HepG2 (cell line): ENCODE results near the gene ZBTB46. TPM values are rescaled to one million over a fixed set of nuclear protein-coding genes. Genes with fewer than 3 reads are reported as not detected.
A peak's percentile ranks its signal among the peaks of the same experiment; 100 is the strongest.

Experiments used
- FOXO1 ChIP-seq: sonication (generic); formaldehyde crosslinking; IDR thresholded peaks from 2 replicates; pipeline ENCODE4 v1.4.0; 2020; ENCODE audit warnings: missing genetic modification reagents
- PCBP2 ChIP-seq: fragments of 200-400 bp; formaldehyde crosslinking; optimal IDR thresholded peaks from 2 replicates; pipeline ENCODE3; 2018; ENCODE audit warnings: low read length, low read depth; ENCODE audit not compliant: poor library complexity, severe bottlenecking
- POLR2A ChIP-seq, 2 experiments: IDR thresholded peaks; 2 replicates each; pipeline ENCODE4 v1.6.1; 2011; ENCODE audit warnings: low read depth in 2 of 2, low read length in 2 of 2, mild to moderate bottlenecking in 1 of 2, moderate library complexity in 1 of 2; ENCODE audit not compliant: insufficient read depth in 1 of 2
- RCOR2 ChIP-seq: IDR thresholded peaks from 2 replicates; pipeline ENCODE4 v1.6.1; 2016; ENCODE audit warnings: missing biosample characterization, missing genetic modification reagents
- SP2 ChIP-seq: sonication (generic); formaldehyde crosslinking; IDR thresholded peaks from 2 replicates; pipeline ENCODE4 v1.5.1; 2020; ENCODE audit warnings: mild to moderate bottlenecking, missing genetic modification reagents
- TEAD2 ChIP-seq: sonication (generic); formaldehyde crosslinking; IDR thresholded peaks from 2 replicates; pipeline ENCODE4 v1.9.0; 2021; ENCODE audit warnings: missing genetic modification reagents
- ZMYM2 ChIP-seq: sonication (generic); formaldehyde crosslinking; IDR thresholded peaks from 2 replicates; pipeline ENCODE4 v1.8.0; 2022; ENCODE audit warnings: mild to moderate bottlenecking, missing genetic modification reagents
- ZNF225 ChIP-seq: sonication (generic); formaldehyde crosslinking; IDR thresholded peaks from 2 replicates; pipeline ENCODE4 v1.4.0; 2020; ENCODE audit warnings: mild to moderate bottlenecking, missing genetic modification reagents
- ZNF441 ChIP-seq: sonication (generic); formaldehyde crosslinking; IDR thresholded peaks from 2 replicates; pipeline ENCODE4 v1.7.0; 2021; ENCODE audit warnings: missing genetic modification reagents, borderline replicate concordance
- ZNF451 ChIP-seq: sonication (generic); formaldehyde crosslinking; IDR thresholded peaks from 2 replicates; pipeline ENCODE4 v1.5.0; 2020; ENCODE audit warnings: mild to moderate bottlenecking, missing genetic modification reagents
- ZNF577 ChIP-seq: sonication (generic); formaldehyde crosslinking; IDR thresholded peaks from 2 replicates; pipeline ENCODE4 v1.4.0; 2020; ENCODE audit warnings: mild to moderate bottlenecking, low read depth, missing genetic modification reagents, borderline replicate concordance
- ZNF678 ChIP-seq: sonication (generic); formaldehyde crosslinking; IDR thresholded peaks from 2 replicates; pipeline ENCODE4 v1.4.0; 2020; ENCODE audit warnings: mild to moderate bottlenecking, missing genetic modification reagents
- polyA plus RNA-seq, 8 experiments: library from polyadenylated mRNA; depleted of rRNA in 3 of 8; stranded (reverse) in 7 of 8; unstranded in 1 of 8; fragments of >200 nt; fragmentation: Illumina TruSeq in 4 of 8; extraction: Trizol in 4 of 8; gene quantifications; 2 replicates each; pipeline versions ENCODE4 v1.2.1 to v1.2.3, GENCODE V29; 2011 to 2016; ENCODE audit warnings: low read depth in 4 of 8, missing spikeins in 1 of 8, mixed read lengths in 1 of 8; ENCODE audit not compliant: insufficient read depth in 1 of 8
- total RNA-seq, 5 experiments: library from RNA; depleted of rRNA; stranded (reverse); fragments of >200 nt; fragmentation: Illumina TruSeq; extraction: Trizol; gene quantifications; 2 replicates each; pipeline ENCODE4 v1.2.3, GENCODE V29; 2016; ENCODE audit warnings: low read depth in 1 of 5
- TF ChIP-seq, protein P1 (sequence below): IDR thresholded peaks from 2 replicates; pipeline ENCODE4 v1.4.0; 2020; ENCODE audit warnings: mild to moderate bottlenecking, missing genetic modification reagents
- TF ChIP-seq, protein P2 (sequence below): sonication (generic); formaldehyde crosslinking; IDR thresholded peaks from 2 replicates; pipeline ENCODE4 v1.4.0; 2020; ENCODE audit warnings: missing genetic modification reagents, mild to moderate bottlenecking, borderline replicate concordance
- TF ChIP-seq, protein P3 (sequence below): sonication (generic); formaldehyde crosslinking; IDR thresholded peaks from 2 replicates; pipeline ENCODE4 v1.9.0; 2021; ENCODE audit warnings: missing genetic modification reagents, borderline replicate concordance
- TF ChIP-seq, protein P4 (sequence below): sonication (generic); formaldehyde crosslinking; IDR thresholded peaks from 2 replicates; pipeline ENCODE4 v1.5.0; 2020; ENCODE audit warnings: mild to moderate bottlenecking, low read depth, missing genetic modification reagents, borderline replicate concordance
- TF ChIP-seq, protein P5 (sequence below): sonication (generic); formaldehyde crosslinking; IDR thresholded peaks from 2 replicates; pipeline ENCODE4 v1.9.0; 2022; ENCODE audit warnings: missing genetic modification reagents, mild to moderate bottlenecking, borderline replicate concordance
- TF ChIP-seq, protein P6 (sequence below): sonication (generic); formaldehyde crosslinking; IDR thresholded peaks from 2 replicates; pipeline ENCODE4 v1.4.0; 2020; ENCODE audit warnings: mild to moderate bottlenecking, missing genetic modification reagents

Gene ZBTB46
- total and polyA plus RNA-seq, 2 of the 13 experiments (the other 11 are each of a cell fraction or from before 2014, with no cell fraction given): 1.6 to 13.5 TPM

DNA sequence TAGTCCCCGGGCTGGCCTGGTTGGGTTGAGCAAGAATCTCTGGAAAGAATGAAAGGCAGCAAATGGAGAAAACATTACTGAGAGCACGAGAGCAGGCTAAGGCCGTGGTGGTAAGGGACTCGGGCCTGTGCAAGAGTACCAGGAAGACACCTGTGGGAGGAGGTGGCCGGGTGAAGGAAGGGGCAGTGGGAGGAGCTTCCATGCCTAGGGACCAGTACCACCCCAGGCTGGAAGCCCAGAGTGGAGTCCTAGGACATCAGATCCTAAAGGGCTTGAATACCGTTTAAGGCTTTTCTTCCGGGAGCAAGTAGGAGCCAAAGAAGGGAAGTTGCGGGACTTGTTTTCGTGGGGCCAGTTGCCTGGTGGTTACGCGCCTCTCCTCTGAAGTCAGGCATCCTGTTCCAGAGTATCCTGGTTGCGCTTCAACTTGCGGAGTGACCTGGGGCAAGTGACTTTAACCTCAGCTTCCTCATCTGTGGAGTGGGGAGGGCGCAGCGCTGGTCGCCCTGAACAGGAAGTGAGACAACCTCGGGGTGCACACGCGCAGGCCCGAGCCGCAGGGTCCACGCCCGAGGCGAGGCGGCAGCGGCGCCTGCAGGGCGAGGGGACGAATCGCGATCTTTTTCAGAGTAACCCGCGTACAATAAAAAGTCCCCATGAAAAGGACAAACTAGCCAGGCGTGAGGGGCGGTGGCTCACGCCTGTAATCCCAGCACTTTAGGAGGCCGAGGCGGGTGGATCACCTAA is 32.9 kb upstream of the ZBTB46 start (continued):
- TF ChIP-seq, protein P1, sequence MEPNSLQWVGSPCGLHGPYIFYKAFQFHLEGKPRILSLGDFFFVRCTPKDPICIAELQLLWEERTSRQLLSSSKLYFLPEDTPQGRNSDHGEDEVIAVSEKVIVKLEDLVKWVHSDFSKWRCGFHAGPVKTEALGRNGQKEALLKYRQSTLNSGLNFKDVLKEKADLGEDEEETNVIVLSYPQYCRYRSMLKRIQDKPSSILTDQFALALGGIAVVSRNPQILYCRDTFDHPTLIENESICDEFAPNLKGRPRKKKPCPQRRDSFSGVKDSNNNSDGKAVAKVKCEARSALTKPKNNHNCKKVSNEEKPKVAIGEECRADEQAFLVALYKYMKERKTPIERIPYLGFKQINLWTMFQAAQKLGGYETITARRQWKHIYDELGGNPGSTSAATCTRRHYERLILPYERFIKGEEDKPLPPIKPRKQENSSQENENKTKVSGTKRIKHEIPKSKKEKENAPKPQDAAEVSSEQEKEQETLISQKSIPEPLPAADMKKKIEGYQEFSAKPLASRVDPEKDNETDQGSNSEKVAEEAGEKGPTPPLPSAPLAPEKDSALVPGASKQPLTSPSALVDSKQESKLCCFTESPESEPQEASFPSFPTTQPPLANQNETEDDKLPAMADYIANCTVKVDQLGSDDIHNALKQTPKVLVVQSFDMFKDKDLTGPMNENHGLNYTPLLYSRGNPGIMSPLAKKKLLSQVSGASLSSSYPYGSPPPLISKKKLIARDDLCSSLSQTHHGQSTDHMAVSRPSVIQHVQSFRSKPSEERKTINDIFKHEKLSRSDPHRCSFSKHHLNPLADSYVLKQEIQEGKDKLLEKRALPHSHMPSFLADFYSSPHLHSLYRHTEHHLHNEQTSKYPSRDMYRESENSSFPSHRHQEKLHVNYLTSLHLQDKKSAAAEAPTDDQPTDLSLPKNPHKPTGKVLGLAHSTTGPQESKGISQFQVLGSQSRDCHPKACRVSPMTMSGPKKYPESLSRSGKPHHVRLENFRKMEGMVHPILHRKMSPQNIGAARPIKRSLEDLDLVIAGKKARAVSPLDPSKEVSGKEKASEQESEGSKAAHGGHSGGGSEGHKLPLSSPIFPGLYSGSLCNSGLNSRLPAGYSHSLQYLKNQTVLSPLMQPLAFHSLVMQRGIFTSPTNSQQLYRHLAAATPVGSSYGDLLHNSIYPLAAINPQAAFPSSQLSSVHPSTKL (CRISPR knock-in tag): no peak
- no peak for TF ChIP-seq ZNF441 (CRISPR knock-in tag)
- peak; percentile 90 for TF ChIP-seq ZNF451
- TF ChIP-seq, protein P2, sequence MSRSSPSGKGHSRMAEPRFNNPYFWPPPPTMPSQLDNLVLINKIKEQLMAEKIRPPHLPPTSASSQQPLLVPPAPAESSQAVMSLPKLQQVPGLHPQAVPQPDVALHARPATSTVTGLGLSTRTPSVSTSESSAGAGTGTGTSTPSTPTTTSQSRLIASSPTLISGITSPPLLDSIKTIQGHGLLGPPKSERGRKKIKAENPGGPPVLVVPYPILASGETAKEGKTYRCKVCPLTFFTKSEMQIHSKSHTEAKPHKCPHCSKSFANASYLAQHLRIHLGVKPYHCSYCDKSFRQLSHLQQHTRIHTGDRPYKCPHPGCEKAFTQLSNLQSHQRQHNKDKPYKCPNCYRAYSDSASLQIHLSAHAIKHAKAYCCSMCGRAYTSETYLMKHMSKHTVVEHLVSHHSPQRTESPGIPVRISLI: no peak
- TF ChIP-seq ZNF225 (CRISPR knock-in tag): peak; percentile 42; the same call in 1 of the 2 replicates
- TF ChIP-seq PCBP2: no peak
- TF ChIP-seq, protein P3, sequence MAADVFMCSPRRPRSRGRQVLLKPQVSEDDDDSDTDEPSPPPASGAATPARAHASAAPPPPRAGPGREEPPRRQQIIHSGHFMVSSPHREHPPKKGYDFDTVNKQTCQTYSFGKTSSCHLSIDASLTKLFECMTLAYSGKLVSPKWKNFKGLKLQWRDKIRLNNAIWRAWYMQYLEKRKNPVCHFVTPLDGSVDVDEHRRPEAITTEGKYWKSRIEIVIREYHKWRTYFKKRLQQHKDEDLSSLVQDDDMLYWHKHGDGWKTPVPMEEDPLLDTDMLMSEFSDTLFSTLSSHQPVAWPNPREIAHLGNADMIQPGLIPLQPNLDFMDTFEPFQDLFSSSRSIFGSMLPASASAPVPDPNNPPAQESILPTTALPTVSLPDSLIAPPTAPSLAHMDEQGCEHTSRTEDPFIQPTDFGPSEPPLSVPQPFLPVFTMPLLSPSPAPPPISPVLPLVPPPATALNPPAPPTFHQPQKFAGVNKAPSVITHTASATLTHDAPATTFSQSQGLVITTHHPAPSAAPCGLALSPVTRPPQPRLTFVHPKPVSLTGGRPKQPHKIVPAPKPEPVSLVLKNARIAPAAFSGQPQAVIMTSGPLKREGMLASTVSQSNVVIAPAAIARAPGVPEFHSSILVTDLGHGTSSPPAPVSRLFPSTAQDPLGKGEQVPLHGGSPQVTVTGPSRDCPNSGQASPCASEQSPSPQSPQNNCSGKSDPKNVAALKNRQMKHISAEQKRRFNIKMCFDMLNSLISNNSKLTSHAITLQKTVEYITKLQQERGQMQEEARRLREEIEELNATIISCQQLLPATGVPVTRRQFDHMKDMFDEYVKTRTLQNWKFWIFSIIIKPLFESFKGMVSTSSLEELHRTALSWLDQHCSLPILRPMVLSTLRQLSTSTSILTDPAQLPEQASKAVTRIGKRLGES (CRISPR knock-in tag): no peak
- TF ChIP-seq ZNF678 (CRISPR knock-in tag): 0 out of 2 replicates have a peak, but pooled peaks have one; percentile 54
- 0 out of 2 replicates have a peak, but pooled peaks have one; percentile 37 for TF ChIP-seq RCOR2
- no peak; the same call in 1 of the 2 replicates for TF ChIP-seq FOXO1
- peak; percentile 58; the same call in 1 of the 2 replicates for TF ChIP-seq ZMYM2 (CRISPR knock-in tag)
- no peak for TF ChIP-seq TEAD2 (CRISPR knock-in tag)
- TF ChIP-seq, protein P4, sequence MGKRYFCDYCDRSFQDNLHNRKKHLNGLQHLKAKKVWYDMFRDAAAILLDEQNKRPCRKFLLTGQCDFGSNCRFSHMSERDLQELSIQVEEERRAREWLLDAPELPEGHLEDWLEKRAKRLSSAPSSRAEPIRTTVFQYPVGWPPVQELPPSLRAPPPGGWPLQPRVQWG (CRISPR knock-in tag): no peak
- peak in 1 of 2 experiments; percentile 54; a peak in 1 of 4 replicates for TF ChIP-seq POLR2A (IDR thresholded peaks at IDR 0.05; ENCODE audit: insufficient read depth in 1 of 2, low read depth in 2 of 2, low read length in 2 of 2)
- no peak; the same call in 1 of the 2 replicates for TF ChIP-seq ZNF577 (CRISPR knock-in tag)
- no peak for TF ChIP-seq SP2 (CRISPR knock-in tag)
- TF ChIP-seq, protein P5, sequence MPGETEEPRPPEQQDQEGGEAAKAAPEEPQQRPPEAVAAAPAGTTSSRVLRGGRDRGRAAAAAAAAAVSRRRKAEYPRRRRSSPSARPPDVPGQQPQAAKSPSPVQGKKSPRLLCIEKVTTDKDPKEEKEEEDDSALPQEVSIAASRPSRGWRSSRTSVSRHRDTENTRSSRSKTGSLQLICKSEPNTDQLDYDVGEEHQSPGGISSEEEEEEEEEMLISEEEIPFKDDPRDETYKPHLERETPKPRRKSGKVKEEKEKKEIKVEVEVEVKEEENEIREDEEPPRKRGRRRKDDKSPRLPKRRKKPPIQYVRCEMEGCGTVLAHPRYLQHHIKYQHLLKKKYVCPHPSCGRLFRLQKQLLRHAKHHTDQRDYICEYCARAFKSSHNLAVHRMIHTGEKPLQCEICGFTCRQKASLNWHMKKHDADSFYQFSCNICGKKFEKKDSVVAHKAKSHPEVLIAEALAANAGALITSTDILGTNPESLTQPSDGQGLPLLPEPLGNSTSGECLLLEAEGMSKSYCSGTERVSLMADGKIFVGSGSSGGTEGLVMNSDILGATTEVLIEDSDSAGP: peak; percentile 87; the same call in 1 of the 2 replicates
- TF ChIP-seq, protein P6, sequence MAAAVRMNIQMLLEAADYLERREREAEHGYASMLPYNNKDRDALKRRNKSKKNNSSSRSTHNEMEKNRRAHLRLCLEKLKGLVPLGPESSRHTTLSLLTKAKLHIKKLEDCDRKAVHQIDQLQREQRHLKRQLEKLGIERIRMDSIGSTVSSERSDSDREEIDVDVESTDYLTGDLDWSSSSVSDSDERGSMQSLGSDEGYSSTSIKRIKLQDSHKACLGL (CRISPR knock-in tag): 0 out of 2 replicates have a peak, but pooled peaks have one; percentile 35
